Keratinocyte (primary cell): ENCODE measurements around the gene CENPP. TPM values are rescaled to one million over a fixed set of nuclear protein-coding genes. Genes with fewer than 3 reads are reported as not detected.

Source experiments
- DNase-seq: peaks from one replicate; pipeline ENCODE4 v3.0.0-alpha.2; 2011; ENCODE audit warnings: low read depth, missing footprints, low spot score
- FAIRE-seq: peaks from 2 replicates; lab custom pipeline; 2011; peaks lifted over from hg19 to GRCh38; lab: Jason Lieb, UNC
- H2AFZ ChIP-seq: 2 replicates; pipeline ENCODE4 v1.6.0; 2012; ENCODE audit warnings: low read length, control low read depth, inconsistent platforms; ENCODE audit not compliant: control insufficient read depth
- H3K27ac ChIP-seq: 2 replicates; pipeline ENCODE4 v1.5.1; 2011; ENCODE audit warnings: low read length; ENCODE audit not compliant: control insufficient read depth, insufficient read depth
- H3K27me3 ChIP-seq: 3 replicates; pipeline ENCODE4 v1.6.0; 2011; ENCODE audit warnings: low read length; ENCODE audit not compliant: control insufficient read depth, insufficient read depth; ENCODE audit errors: extremely low read depth
- H3K36me3 ChIP-seq, 2 experiments: 2 replicates in 1 of 2; 3 replicates in 1 of 2; pipeline ENCODE4 v1.5.1; 2011; ENCODE audit warnings: low read length in 2 of 2, mild to moderate bottlenecking in 1 of 2; ENCODE audit not compliant: control insufficient read depth in 2 of 2, insufficient read depth in 2 of 2; ENCODE audit errors: extremely low read depth in 1 of 2
- H3K4me1 ChIP-seq: 3 replicates; pipeline ENCODE4 v1.5.1; 2011; ENCODE audit warnings: low read length; ENCODE audit not compliant: control insufficient read depth, insufficient read depth; ENCODE audit errors: extremely low read depth
- H3K4me2 ChIP-seq: 3 replicates; pipeline ENCODE4 v1.6.0; 2011; ENCODE audit warnings: low read depth, low read length; ENCODE audit not compliant: control insufficient read depth, insufficient read depth; ENCODE audit errors: extremely low read depth
- H3K4me3 ChIP-seq, 3 experiments: fragments of 200-600 bp in 1 of 3; sonication (generic) in 1 of 3; 2 replicates in 2 of 3; 3 replicates in 1 of 3; pipeline ENCODE4 v1.5.1; 2011 to 2016; ENCODE audit warnings: low read length in 3 of 3, mild to moderate bottlenecking in 3 of 3, control low read depth in 2 of 3, inconsistent platforms in 1 of 3, low read depth in 1 of 3, mixed read lengths in 1 of 3, mixed run types in 1 of 3, moderate library complexity in 1 of 3; ENCODE audit not compliant: control insufficient read depth in 2 of 3, insufficient read depth in 2 of 3; ENCODE audit errors: extremely low read depth in 1 of 3
- H3K79me2 ChIP-seq: 2 replicates; pipeline ENCODE4 v1.6.0; 2012; ENCODE audit warnings: low read length; ENCODE audit not compliant: control insufficient read depth, insufficient read depth
- H3K9ac ChIP-seq: 3 replicates; pipeline ENCODE4 v1.6.0; 2011; ENCODE audit warnings: low read length; ENCODE audit not compliant: control insufficient read depth, insufficient read depth; ENCODE audit errors: extremely low read depth
- H3K9me1 ChIP-seq: 3 replicates; pipeline ENCODE4 v1.6.0; 2011; ENCODE audit warnings: low read length; ENCODE audit not compliant: control insufficient read depth, insufficient read depth; ENCODE audit errors: extremely low read depth
- H3K9me3 ChIP-seq: 2 replicates; pipeline ENCODE4 v1.5.1; 2012; ENCODE audit warnings: low read depth, low read length; ENCODE audit not compliant: control insufficient read depth
- H4K20me1 ChIP-seq: 3 replicates; pipeline ENCODE4 v1.6.0; 2011; ENCODE audit warnings: low read length; ENCODE audit not compliant: control insufficient read depth, insufficient read depth; ENCODE audit errors: extremely low read depth
- CTCF ChIP-seq, 3 experiments: IDR thresholded peaks in 1 of 3; conservative IDR thresholded peaks in 1 of 3; optimal IDR thresholded peaks in 1 of 3; 2 replicates in 2 of 3; 3 replicates in 1 of 3; pipeline versions ENCODE3 to v1.5.1; 2011; ENCODE audit warnings: low read length in 3 of 3, mild to moderate bottlenecking in 3 of 3, moderate library complexity in 2 of 3, control low read depth in 1 of 3, inconsistent platforms in 1 of 3; ENCODE audit not compliant: insufficient read depth in 2 of 3; ENCODE audit errors: extremely low read depth in 1 of 3
- EZH2 ChIP-seq: IDR thresholded peaks from one replicate; pipeline ENCODE4 v1.6.1; 2012; ENCODE audit warnings: inconsistent platforms, mild to moderate bottlenecking, low read length, moderate library complexity
- dilution Hi-C: fragments of 300-500 bp; cut with MboI; formaldehyde crosslinking; loops from one replicate; pipeline ENCODE4 v1.7.0; 2020; ENCODE audit warnings: low sequenced_read_pairs; ENCODE audit not compliant: extremely low pct_ligation_motif_present
- polyA plus RNA-seq, 5 experiments: library from polyadenylated mRNA; depleted of rRNA in 3 of 5; stranded (reverse) in 3 of 5; stranded (forward) in 1 of 5; unstranded in 1 of 5; fragments of >200 nt; gene quantifications; 1 replicate in 1 of 5; 2 replicates in 3 of 5; 3 replicates in 1 of 5; pipeline versions ENCODE4 v1.2.1 to v1.2.3, GENCODE V29; 2011 to 2012; ENCODE audit warnings: missing spikeins in 2 of 5, low read depth in 1 of 5, low replicate concordance in 1 of 5

Gene CENPP
- polyA plus RNA-seq, 1 donor (not counting 4 experiments of a cell fraction or from before 2014, with no cell fraction given): 6.7 TPM

- Histone ChIP-seq H3K4me1 (peaks cover 40% of the 10 kb centered on the region), H3K27ac (peak overlapping the region; percentile 93), H3K9me1 (no peaks in the 10 kb centered on the region), H3K4me3 (peak overlapping the region; percentile 67 to 78 (median 75)), H3K9ac (peak overlapping the region; percentile 88), H3K9me3 (no peaks in the 10 kb centered on the region), H4K20me1 (peaks cover 18% of the 10 kb centered on the region), H3K36me3 (peaks cover 2 to 20% of the 10 kb centered on the region in 2 experiments), H2AFZ (no peak overlapping the region), H3K27me3 (no peaks in the 10 kb centered on the region), H3K79me2 (peaks cover 56% of the 10 kb centered on the region), H3K4me2 (peak overlapping the region; percentile 93)
- TF ChIP-seq CTCF (optimal IDR thresholded peaks at IDR 0.05 in 1 of 3, IDR thresholded peaks at IDR 0.05 in 1 of 3, conservative IDR thresholded peaks at IDR 0.05 in 1 of 3; ENCODE audit: extremely low read depth in 1 of 3, insufficient read depth in 2 of 3, low read length in 3 of 3) (no peak), EZH2 (no peak)
- dilution Hi-C loops: no loop called here
- no peak for FAIRE-seq
- no peak for DNase-seq
These were observed 32.7 kb upstream of the CENPP start for GRCh38 chr9:92293075-92293354.

DNA sequence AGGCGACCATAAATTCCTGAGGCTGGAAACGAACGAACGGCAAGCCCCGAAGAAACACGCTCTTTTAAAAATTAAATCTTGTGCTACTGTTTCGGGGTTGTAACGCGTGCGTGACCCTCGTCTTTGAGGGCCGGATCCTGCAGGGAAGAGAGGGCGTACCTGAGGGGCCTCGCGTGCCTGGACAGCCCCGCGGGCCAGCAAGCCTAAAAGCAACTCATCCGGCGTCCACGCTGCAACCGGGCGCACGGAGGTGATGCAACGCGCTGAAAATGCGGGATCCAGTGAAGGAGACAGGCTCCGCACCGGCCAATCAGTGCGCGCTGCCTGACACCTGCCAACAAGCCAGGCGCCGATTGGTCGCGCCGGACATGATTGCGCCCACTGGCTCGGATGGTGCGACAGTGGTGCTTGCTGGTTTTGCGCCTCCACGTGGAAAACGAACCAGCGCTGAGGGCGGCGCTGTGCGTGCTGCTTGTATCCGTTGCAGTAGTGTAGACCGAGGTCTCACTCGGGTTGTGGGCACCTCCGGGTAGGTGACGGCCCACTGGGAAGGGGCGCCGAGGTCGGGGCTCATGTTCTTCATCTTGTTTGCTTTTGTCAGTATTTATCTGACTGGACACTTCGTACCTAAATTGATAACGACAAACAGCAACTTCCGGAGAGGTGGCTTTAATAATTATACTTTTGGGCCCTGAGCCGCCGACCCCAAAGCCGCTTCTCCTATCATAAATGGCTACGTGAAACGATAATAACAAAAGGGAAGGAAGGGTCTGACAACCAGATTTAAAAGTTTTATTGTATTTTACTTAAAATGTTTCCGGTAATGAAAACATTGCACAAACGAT, 32.1 kb upstream of the CENPP start, which contains the start of gene IARS1:
IARS1 (minus strand) TSS at position 246 of the 845 bp plus-strand sequence. CDS start 4,278 bp downstream, outside the sequence.
- dilution Hi-C loops: no loop called here
- Histone ChIP-seq H3K4me2 (peak within 1 kb of the TSS; percentile 93), H4K20me1 (peaks cover 15% of the 10 kb centered on the region), H3K9ac (peak within 1 kb of the TSS; percentile 88), H3K79me2 (peaks cover 50% of the 10 kb centered on the region), H2AFZ (peak within 1 kb of the TSS; percentile 71), H3K4me1 (peaks cover 40% of the 10 kb centered on the region), H3K9me1 (no peaks in the 10 kb centered on the region), H3K36me3 (peaks cover 5 to 17% of the 10 kb centered on the region in 2 experiments), H3K4me3 (peak within 1 kb of the TSS; percentile 67 to 78 (median 75)), H3K27ac (peak within 1 kb of the TSS; percentile 93), H3K27me3 (no peaks in the 10 kb centered on the region), H3K9me3 (no peaks in the 10 kb centered on the region)
- no peak for TF ChIP-seq EZH2
- TF ChIP-seq CTCF (optimal IDR thresholded peaks at IDR 0.05 in 1 of 3, IDR thresholded peaks at IDR 0.05 in 1 of 3, conservative IDR thresholded peaks at IDR 0.05 in 1 of 3; ENCODE audit: extremely low read depth in 1 of 3, insufficient read depth in 2 of 3, low read length in 3 of 3): peak in 2 of 3 experiments; percentile 32 to 74
- DNase-seq: peak; percentile 91
- FAIRE-seq: peak; percentile 80
